K562 (cell line): ENCODE measurements around the gene USP48. TPM values are rescaled to one million over a fixed set of nuclear protein-coding genes. Genes with fewer than 3 reads are reported as not detected.
"Not testable (repeated sequence)": the region's sequence is repeated elsewhere in the genome, so short reads cannot be mapped to it uniquely, and the experiment has no call there.

Source experiments
- ATAC-seq: fragments of 200-7000 bp; cut with Tn5 transposase; 3 replicates; pipeline ENCODE4 v1.9.1; 2020; ENCODE audit warnings: moderate library complexity
- BruUV-seq: library from RNA; stranded (reverse); fragments of 400-500 nt; replicated peaks from 2 replicates; lab custom pipeline; 2021; lab: Mats Ljungman, UMichigan
- CTCF ChIA-PET: fragments of 300-600 bp; formaldehyde crosslinking; extraction: SDS; loops from one replicate; lab custom pipeline; 2021; ENCODE audit warnings: low intra/inter-chr PET ratio; lab: Yijun Ruan, JAX
- POLR2A ChIA-PET: fragments of 300-600, 350-650 bp; sonication (Branson Sonifier 250); formaldehyde crosslinking; extraction: SDS; loops from one replicate; lab custom pipeline; 2021; ENCODE audit warnings: antibody characterized with exemption, inconsistent platforms; lab: Yijun Ruan, JAX
- DNase-seq, 4 experiments: peaks; one replicate each; pipeline versions ENCODE4 v3.0.0 to v3.0.0-alpha.2; 2011 to 2018; ENCODE audit warnings: low spot score in 3 of 4, mixed read lengths in 3 of 4; ENCODE audit errors: extremely low read depth in 1 of 4
- FAIRE-seq: peaks from 2 replicates; lab custom pipeline; 2011; peaks lifted over from hg19 to GRCh38; lab: Jason Lieb, UNC
- H2AFZ ChIP-seq: 2 replicates; pipeline ENCODE4 v1.6.0; 2011; ENCODE audit warnings: low read depth, low read length, control low read depth, inconsistent platforms
- H3K27ac ChIP-seq: fragments of 200-600 bp; 3 replicates; pipeline ENCODE4 v1.8.0; 2011; ENCODE audit warnings: low read depth, mild to moderate bottlenecking, control low read depth, inconsistent platforms, low read length, moderate library complexity, mixed read lengths; ENCODE audit errors: extremely low read depth
- H3K27me3 ChIP-seq, 2 experiments: fragments of 300-600 bp in 1 of 2; 2 replicates in 1 of 2; 3 replicates in 1 of 2; pipeline versions ENCODE4 v1.6.0 to v1.8.0; 2011; ENCODE audit warnings: inconsistent platforms in 2 of 2, low read length in 2 of 2, mild to moderate bottlenecking in 1 of 2, mixed read lengths in 1 of 2, moderate library complexity in 1 of 2; ENCODE audit not compliant: control insufficient read depth in 2 of 2, insufficient read depth in 2 of 2
- H3K36me3 ChIP-seq: fragments of 300-600 bp; 3 replicates; pipeline ENCODE4 v1.8.0; 2011; ENCODE audit warnings: mild to moderate bottlenecking, low read length, inconsistent platforms; ENCODE audit not compliant: control insufficient read depth, insufficient read depth
- H3K4me1 ChIP-seq, 2 experiments: fragments of 200-600 bp in 1 of 2; replicated peaks in 1 of 2; 2 replicates in 1 of 2; 3 replicates in 1 of 2; pipeline versions ENCODE4 v1.5.1 to v1.8.0; 2011; ENCODE audit warnings: inconsistent platforms in 2 of 2, low read length in 2 of 2, mild to moderate bottlenecking in 1 of 2, mixed read lengths in 1 of 2, moderate library complexity in 1 of 2; ENCODE audit not compliant: control insufficient read depth in 2 of 2, insufficient read depth in 2 of 2
- H3K4me2 ChIP-seq: 2 replicates; pipeline ENCODE4 v1.6.1; 2011; ENCODE audit warnings: low read length, control low read depth, inconsistent platforms, mixed read lengths; ENCODE audit not compliant: insufficient read depth
- H3K4me3 ChIP-seq: fragments of 200-600 bp; sonication (generic), shearing (Covaris generic); 2 replicates; pipeline ENCODE4 v1.5.1; 2016; ENCODE audit warnings: control low read depth, inconsistent platforms
- H3K79me2 ChIP-seq: fragments of 200-600 bp; 3 replicates; pipeline ENCODE4 v1.8.0; 2011; ENCODE audit warnings: low read length, inconsistent platforms; ENCODE audit not compliant: control insufficient read depth, insufficient read depth
- H3K9ac ChIP-seq, 2 experiments: 2 replicates each; pipeline versions ENCODE4 v1.6.0 to v1.6.1; 2011; ENCODE audit warnings: low read depth in 2 of 2, low read length in 2 of 2, control low read depth in 1 of 2, inconsistent platforms in 1 of 2, mild to moderate bottlenecking in 1 of 2, mixed read lengths in 1 of 2; ENCODE audit not compliant: insufficient read depth in 1 of 2
- H3K9me1 ChIP-seq: one replicate; pipeline ENCODE4 v1.6.0; 2011; ENCODE audit warnings: inconsistent platforms, mild to moderate bottlenecking, low read length, moderate library complexity; ENCODE audit not compliant: control insufficient read depth, insufficient read depth
- H3K9me3 ChIP-seq: replicated peaks from 2 replicates; pipeline ENCODE4 v1.5.1; 2011; ENCODE audit warnings: low read depth, low read length, inconsistent platforms; ENCODE audit not compliant: control insufficient read depth, insufficient read depth
- H4K20me1 ChIP-seq: replicated peaks from 2 replicates; pipeline ENCODE4 v1.6.1; 2011; ENCODE audit warnings: low read length, inconsistent platforms, mixed read lengths; ENCODE audit not compliant: control insufficient read depth, insufficient read depth
- GABPB1 ChIP-seq: sonication (generic); formaldehyde crosslinking; IDR thresholded peaks from 2 replicates; pipeline ENCODE4 v1.8.0; 2022; ENCODE audit warnings: mild to moderate bottlenecking, missing genetic modification reagents
- MCM7 ChIP-seq, 2 experiments: fragments of 450-650 bp; IDR thresholded peaks; 2 replicates each; pipeline ENCODE4 v1.6.1; 2016 to 2018
- POLR2G ChIP-seq: fragments of 200-400 bp; formaldehyde crosslinking; IDR thresholded peaks from 2 replicates; pipeline ENCODE4 v1.6.1; 2017; ENCODE audit warnings: low read depth, mild to moderate bottlenecking, antibody characterized with exemption, low read length, moderate library complexity
- SUPT5H ChIP-seq: fragments of 450-650 bp; IDR thresholded peaks from 2 replicates; pipeline ENCODE4 v1.6.1; 2016
- ZFP30 ChIP-seq: fragments of 250-450 bp; sonication (Bioruptor Pico); IDR thresholded peaks from 2 replicates; pipeline ENCODE4 v1.8.0; 2022; ENCODE audit warnings: moderate library complexity, mild to moderate bottlenecking, inconsistent platforms, borderline replicate concordance
- WGBS: fragments of 100-300 bp; shearing (Covaris generic); methylation state at CpG from one replicate; pipeline ENCODE4 v1.1.6; 2016; ENCODE audit warnings: low coverage, mixed read lengths; ENCODE audit not compliant: insufficient coverage; ENCODE audit errors: missing lambda C conversion rate; 5-methylcytosine and 5-hydroxymethylcytosine counted together
- in situ Hi-C: fragments of 300-500 bp; cut with MboI; formaldehyde crosslinking; loops from 4 replicates; pipeline ENCODE4 v1.15.0; 2018; ENCODE audit warnings: inconsistent platforms, mixed read lengths
- intact Hi-C: fragments of 100-400 bp; cut with micrococcal nuclease; formaldehyde crosslinking; loops from 2 replicates; pipeline ENCODE4 v1.14.2; 2022
- polyA plus RNA-seq, 8 experiments: library from polyadenylated mRNA; depleted of rRNA in 4 of 8; stranded (reverse) in 5 of 8; unstranded in 3 of 8; fragments of >200 nt; fragmentation: Nextera tagmentation in 2 of 8; fragmentation: Illumina TruSeq in 1 of 8; extraction: Ambion mirVana in 2 of 8; extraction: Trizol in 1 of 8; gene quantifications; 2 replicates each; pipeline versions ENCODE4 v1.2.1 to v1.2.3, GENCODE V29; 2011 to 2014; ENCODE audit warnings: inconsistent platforms in 1 of 8, missing spikeins in 1 of 8
- total RNA-seq, 7 experiments: library from RNA; depleted of rRNA in 6 of 7; stranded (reverse); fragments of >200 nt in 6 of 7; fragmentation: Illumina TruSeq in 2 of 7; extraction: Trizol in 2 of 7; gene quantifications; 2 replicates each; pipeline versions ENCODE4 v1.2.1 to v1.2.3, GENCODE V29; 2011 to 2021; ENCODE audit warnings: low replicate concordance in 1 of 7
- TF ChIP-seq, protein P1 (sequence below), 2 experiments: IDR thresholded peaks in 1 of 2; conservative IDR thresholded peaks in 1 of 2; 2 replicates each; pipeline ENCODE4 v1.6.1; 2016; ENCODE audit warnings: low read depth in 2 of 2, mild to moderate bottlenecking in 1 of 2, missing compliant biosample characterization in 1 of 2, missing genetic modification characterization in 1 of 2, moderate library complexity in 1 of 2

The USP48 gene
- total and polyA plus RNA-seq, 9 of the 15 experiments (the other 6 are each of a cell fraction or from before 2014, with no cell fraction given) = 23.3 to 123 (median 106) TPM

DNA sequence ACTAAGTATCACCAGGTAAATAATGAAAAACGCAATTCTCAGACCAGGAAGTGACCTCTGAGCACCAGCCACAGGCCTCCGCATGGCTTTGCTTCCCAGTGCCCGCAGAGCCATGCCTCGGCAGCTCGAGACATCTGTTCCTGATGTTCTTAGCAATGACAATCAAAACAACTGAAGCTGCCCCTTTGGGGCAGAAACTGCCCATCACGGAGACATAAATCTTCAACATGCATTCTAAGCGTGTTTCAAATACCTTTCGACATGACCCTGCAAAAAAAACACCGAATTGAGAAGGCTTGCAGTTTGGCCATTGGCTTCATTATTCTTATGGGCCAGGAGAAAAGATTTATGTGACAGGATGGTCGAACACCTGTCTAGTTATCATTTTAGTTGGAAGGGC lies 108.0 kb downstream of the USP48 start (continued):
- TF ChIP-seq, protein P1, sequence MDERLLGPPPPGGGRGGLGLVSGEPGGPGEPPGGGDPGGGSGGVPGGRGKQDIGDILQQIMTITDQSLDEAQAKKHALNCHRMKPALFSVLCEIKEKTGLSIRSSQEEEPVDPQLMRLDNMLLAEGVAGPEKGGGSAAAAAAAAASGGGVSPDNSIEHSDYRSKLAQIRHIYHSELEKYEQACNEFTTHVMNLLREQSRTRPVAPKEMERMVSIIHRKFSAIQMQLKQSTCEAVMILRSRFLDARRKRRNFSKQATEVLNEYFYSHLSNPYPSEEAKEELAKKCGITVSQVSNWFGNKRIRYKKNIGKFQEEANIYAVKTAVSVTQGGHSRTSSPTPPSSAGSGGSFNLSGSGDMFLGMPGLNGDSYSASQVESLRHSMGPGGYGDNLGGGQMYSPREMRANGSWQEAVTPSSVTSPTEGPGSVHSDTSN (CRISPR knock-in tag; IDR thresholded peaks at IDR 0.05; ENCODE audit: low read depth) = no peak
- TF ChIP-seq, protein P1 (tag; conservative IDR thresholded peaks at IDR 0.05; ENCODE audit: low read depth) = peak; percentile 30; the same call in 1 of the 2 replicates
- TF ChIP-seq ZFP30 = no peak
- no peak for TF ChIP-seq MCM7 (IDR thresholded peaks at IDR 0.05)

- FAIRE-seq, CTCF ChIA-PET, H3K9me1 ChIP-seq, H3K9me3 ChIP-seq, ATAC-seq, H3K79me2 ChIP-seq, BruUV-seq, H2AFZ ChIP-seq, H3K27me3 ChIP-seq, H3K4me3 ChIP-seq, H4K20me1 ChIP-seq: not testable (repeated sequence)
- in situ Hi-C loops (loop anchor here (25.0 kb wide), 1 partner anchor 162 kb away; the partner anchor contains the start of gene ALPL), intact Hi-C loops (loop anchor here (2.0 to 5.0 kb wide), 2 partner anchors 13 to 108 kb away; partner anchors contain the start of gene USP48)
- DNase-seq = peak in 1 of 4 experiments; percentile 17
- TF ChIP-seq SUPT5H = 0 out of 2 replicates have a peak, but pooled peaks have one; percentile 18
- 0 out of 2 replicates have a peak, but pooled peaks have one; percentile 1 for TF ChIP-seq GABPB1 (CRISPR knock-in tag)
- 0 out of 2 replicates have a peak, but pooled peaks have one; percentile 8 for TF ChIP-seq POLR2G
- Histone ChIP-seq H3K4me2 (0 out of 2 replicates have a peak overlapping the region, but pooled peaks have one; percentile 2), H3K4me1 (peaks cover 46 to 65% of the 10 kb centered on the region in 2 experiments), H3K9ac (peak overlapping the region; percentile 3 to 19; a peak in 2 of 4 replicates), H3K36me3 (peaks cover 25% of the 10 kb centered on the region), H3K27ac (peak overlapping the region; percentile 44; the same call in 2 of the 3 replicates)
- POLR2A ChIA-PET = interaction anchor here (1.0 to 1.2 kb wide), 4 partner anchors 10 to 73 kb away, joined by 3 to 7 read pairs (median 4); no protein-coding TSS in a partner anchor
- WGBS = 88% methylated on average over 7 of the region's 7 CpGs
Observed at GRCh38 chr1:21673853-21674252, 109.1 kb downstream of the USP48 start.
